H9 (cell line): Measurements from ENCODE around the gene TPRX2. TPM values are rescaled to one million over a fixed set of nuclear protein-coding genes. Genes with fewer than 3 reads are reported as not detected.

ENCODE experiments used
- DNase-seq: peaks from one replicate; pipeline ENCODE4 v3.0.0-alpha.2; 2017
- H2AFZ ChIP-seq: one replicate; pipeline ENCODE4 v1.6.1; 2013; ENCODE audit warnings: mild to moderate bottlenecking, low read length, control low read depth, moderate library complexity
- H2AK5ac ChIP-seq: 2 replicates; pipeline ENCODE4 v1.6.1; 2013; ENCODE audit warnings: low read length, control low read depth, mixed read lengths; ENCODE audit not compliant: insufficient read length
- H2BK120ac ChIP-seq: one replicate; pipeline ENCODE4 v1.6.1; 2013; ENCODE audit warnings: low read depth, mild to moderate bottlenecking, low read length, control low read depth, inconsistent platforms; ENCODE audit not compliant: poor library complexity, severe bottlenecking
- H2BK12ac ChIP-seq: 2 replicates; pipeline ENCODE4 v1.6.1; 2013; ENCODE audit warnings: low read length, control low read depth, mixed read lengths, low read depth; ENCODE audit not compliant: insufficient read length
- H2BK15ac ChIP-seq: 2 replicates; pipeline ENCODE4 v1.6.1; 2013; ENCODE audit warnings: low read depth, low read length, control low read depth
- H2BK20ac ChIP-seq: one replicate; pipeline ENCODE4 v1.6.1; 2013; ENCODE audit warnings: low read depth, mild to moderate bottlenecking, low read length, control low read depth, inconsistent platforms; ENCODE audit not compliant: poor library complexity, severe bottlenecking
- H2BK5ac ChIP-seq: 2 replicates; pipeline ENCODE4 v1.6.1; 2013; ENCODE audit warnings: low read length, control low read depth, mixed read lengths; ENCODE audit not compliant: insufficient read length
- H3K14ac ChIP-seq: 2 replicates; pipeline ENCODE4 v1.6.1; 2013; ENCODE audit warnings: low read length, control low read depth; ENCODE audit not compliant: insufficient read depth
- H3K18ac ChIP-seq: 2 replicates; pipeline ENCODE4 v1.6.1; 2013; ENCODE audit warnings: low read depth, mild to moderate bottlenecking, mixed read lengths, low read length, control low read depth; ENCODE audit not compliant: insufficient read length
- H3K23ac ChIP-seq: 2 replicates; pipeline ENCODE4 v1.6.1; 2013; ENCODE audit warnings: low read length, control low read depth, mixed read lengths, low read depth; ENCODE audit not compliant: insufficient read length
- H3K23me2 ChIP-seq: 2 replicates; pipeline ENCODE4 v1.6.1; 2013; ENCODE audit warnings: low read depth, mild to moderate bottlenecking, mixed read lengths, low read length, control low read depth; ENCODE audit not compliant: insufficient read length, poor library complexity, severe bottlenecking
- H3K27ac ChIP-seq: 2 replicates; pipeline ENCODE4 v1.5.1; 2013; ENCODE audit warnings: low read length, control low read depth, mixed read lengths, low read depth; ENCODE audit not compliant: insufficient read length
- H3K27me3 ChIP-seq: 2 replicates; pipeline ENCODE4 v1.6.1; 2013; ENCODE audit warnings: low read length, control low read depth, inconsistent platforms; ENCODE audit not compliant: insufficient read depth
- H3K4ac ChIP-seq: 2 replicates; pipeline ENCODE4 v1.6.1; 2013; ENCODE audit warnings: low read depth, mild to moderate bottlenecking, control low read depth, inconsistent platforms, low read length, moderate library complexity
- H3K4me1 ChIP-seq: 2 replicates; pipeline ENCODE4 v1.6.1; 2013; ENCODE audit warnings: low read length, control low read depth, inconsistent platforms; ENCODE audit not compliant: insufficient read depth
- H3K4me2 ChIP-seq: 2 replicates; pipeline ENCODE4 v1.6.1; 2013; ENCODE audit warnings: low read length, control low read depth, mixed read lengths; ENCODE audit not compliant: insufficient read length, insufficient read depth
- H3K56ac ChIP-seq: 2 replicates; pipeline ENCODE4 v1.6.1; 2013; ENCODE audit warnings: low read depth, mild to moderate bottlenecking, mixed read lengths, low read length, control low read depth; ENCODE audit not compliant: insufficient read length
- H3K79me1 ChIP-seq: 2 replicates; pipeline ENCODE4 v1.6.1; 2013; ENCODE audit warnings: low read depth, mild to moderate bottlenecking, moderate library complexity, low read length, control low read depth, inconsistent platforms; ENCODE audit not compliant: insufficient read depth, poor library complexity, severe bottlenecking
- H3K79me2 ChIP-seq: 2 replicates; pipeline ENCODE4 v1.6.1; 2013; ENCODE audit warnings: low read length, control low read depth, inconsistent platforms; ENCODE audit not compliant: insufficient read depth
- H3K9ac ChIP-seq: 2 replicates; pipeline ENCODE4 v1.6.1; 2013; ENCODE audit warnings: low read length, control low read depth, mixed read lengths; ENCODE audit not compliant: insufficient read length; ENCODE audit errors: extremely low read depth
- H3K9me3 ChIP-seq: one replicate; pipeline ENCODE4 v1.6.1; 2013; ENCODE audit warnings: low read depth, low read length, inconsistent platforms; ENCODE audit not compliant: control insufficient read depth
- H3T11ph ChIP-seq: one replicate; pipeline ENCODE4 v1.6.1; 2013; ENCODE audit warnings: mild to moderate bottlenecking, low read length, control low read depth, inconsistent platforms
- H4K20me1 ChIP-seq: one replicate; pipeline ENCODE4 v1.6.1; 2013; ENCODE audit not compliant: control insufficient read depth, insufficient read length, insufficient read depth
- H4K5ac ChIP-seq: 2 replicates; pipeline ENCODE4 v1.6.1; 2013; ENCODE audit warnings: low read depth, mild to moderate bottlenecking, mixed read lengths, low read length, control low read depth; ENCODE audit not compliant: insufficient read length
- H4K8ac ChIP-seq: replicated peaks from 2 replicates; pipeline ENCODE4 v1.6.1; 2013; ENCODE audit warnings: low read length, control low read depth, mixed read lengths, low read depth; ENCODE audit not compliant: insufficient read length
- H4K91ac ChIP-seq: 2 replicates; pipeline ENCODE4 v1.6.1; 2013; ENCODE audit warnings: low read depth, mild to moderate bottlenecking, moderate library complexity, mixed read lengths, low read length, control low read depth; ENCODE audit not compliant: insufficient read length
- H3K27ac Mint-ChIP-seq, 3 experiments: 2 replicates in 2 of 3; 3 replicates in 1 of 3; pipeline ENCODE4 v1.8.0; 2020 to 2021; ENCODE audit warnings: mixed read lengths in 3 of 3, mild to moderate bottlenecking in 1 of 3, moderate library complexity in 1 of 3
- H3K27me3 Mint-ChIP-seq: 2 replicates; pipeline ENCODE4 v1.8.0; 2021; ENCODE audit warnings: low read depth, mild to moderate bottlenecking, moderate library complexity, mixed read lengths
- H3K36me3 Mint-ChIP-seq, 3 experiments: 2 replicates in 2 of 3; 3 replicates in 1 of 3; pipeline ENCODE4 v1.8.0; 2020 to 2021; ENCODE audit warnings: low read depth in 3 of 3, mixed read lengths in 3 of 3; ENCODE audit not compliant: insufficient read depth in 1 of 3
- H3K4me1 Mint-ChIP-seq, 2 experiments: 2 replicates each; pipeline ENCODE4 v1.8.0; 2020; ENCODE audit warnings: mixed read lengths in 2 of 2
- H3K4me3 Mint-ChIP-seq, 2 experiments: 2 replicates in 1 of 2; 3 replicates in 1 of 2; pipeline ENCODE4 v1.8.0; 2020 to 2021; ENCODE audit warnings: mild to moderate bottlenecking in 2 of 2, mixed read lengths in 2 of 2, moderate library complexity in 1 of 2
- H3K9me3 Mint-ChIP-seq, 2 experiments: 2 replicates in 1 of 2; 3 replicates in 1 of 2; pipeline ENCODE4 v1.8.0; 2020; ENCODE audit warnings: mild to moderate bottlenecking in 2 of 2, mixed read lengths in 2 of 2, moderate library complexity in 1 of 2
- WGBS: extraction: QIAGEN DNeasy Blood & Tissue Kit; methylation state at CpG from one replicate; pipeline ENCODE4 v1.1.7; 2013; ENCODE audit warnings: missing lambda C conversion rate, low lambda C conversion rate, mixed read lengths; ENCODE audit not compliant: insufficient read length; ENCODE audit errors: extremely low coverage; 5-methylcytosine and 5-hydroxymethylcytosine counted together
- total RNA-seq: library from RNA; stranded (reverse); gene quantifications from 2 replicates; pipeline ENCODE4 v1.2.1, GENCODE V29; 2021
- TF ChIP-seq, protein P1 (sequence below): fragments of 200-600 bp; sonication (generic); conservative IDR thresholded peaks from 3 replicates; pipeline ENCODE4 v1.8.0; 2021; ENCODE audit warnings: antibody characterized with exemption, mild to moderate bottlenecking

Gene TPRX2
- total RNA-seq, 1 experiment from 2014 or later: not detected

- Mint-ChIP-seq H3K36me3 (no peaks in the 10 kb centered on the region), H3K9me3 (no peaks in the 10 kb centered on the region), H3K4me3 (no peak overlapping the region), H3K27ac (0 out of 7 replicates have a peak overlapping the region, but pooled peaks of 2 of the 3 experiments have one; percentile 34 to 71), H3K27me3 (no peaks in the 10 kb centered on the region; the same call in 1 of the 2 replicates), H3K4me1 (peaks cover 19 to 25% of the 10 kb centered on the region in 2 experiments)
- TF ChIP-seq, protein P1, sequence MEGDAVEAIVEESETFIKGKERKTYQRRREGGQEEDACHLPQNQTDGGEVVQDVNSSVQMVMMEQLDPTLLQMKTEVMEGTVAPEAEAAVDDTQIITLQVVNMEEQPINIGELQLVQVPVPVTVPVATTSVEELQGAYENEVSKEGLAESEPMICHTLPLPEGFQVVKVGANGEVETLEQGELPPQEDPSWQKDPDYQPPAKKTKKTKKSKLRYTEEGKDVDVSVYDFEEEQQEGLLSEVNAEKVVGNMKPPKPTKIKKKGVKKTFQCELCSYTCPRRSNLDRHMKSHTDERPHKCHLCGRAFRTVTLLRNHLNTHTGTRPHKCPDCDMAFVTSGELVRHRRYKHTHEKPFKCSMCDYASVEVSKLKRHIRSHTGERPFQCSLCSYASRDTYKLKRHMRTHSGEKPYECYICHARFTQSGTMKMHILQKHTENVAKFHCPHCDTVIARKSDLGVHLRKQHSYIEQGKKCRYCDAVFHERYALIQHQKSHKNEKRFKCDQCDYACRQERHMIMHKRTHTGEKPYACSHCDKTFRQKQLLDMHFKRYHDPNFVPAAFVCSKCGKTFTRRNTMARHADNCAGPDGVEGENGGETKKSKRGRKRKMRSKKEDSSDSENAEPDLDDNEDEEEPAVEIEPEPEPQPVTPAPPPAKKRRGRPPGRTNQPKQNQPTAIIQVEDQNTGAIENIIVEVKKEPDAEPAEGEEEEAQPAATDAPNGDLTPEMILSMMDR: no peak
- H3K9me3 ChIP-seq: no peaks in the 10 kb centered on the region
- H3K23me2 ChIP-seq: no peaks in the 10 kb centered on the region
- H3K4me1 ChIP-seq: no peaks in the 10 kb centered on the region
- no peak overlapping the region for H4K8ac ChIP-seq
- no peaks in the 10 kb centered on the region for H3K79me1 ChIP-seq
- no peak overlapping the region for H2AFZ ChIP-seq
- no peak overlapping the region for H4K91ac ChIP-seq
- H3K79me2 ChIP-seq: no peaks in the 10 kb centered on the region
- no peaks in the 10 kb centered on the region for H3K27me3 ChIP-seq
- no peak overlapping the region for H3K9ac ChIP-seq
- H3K27ac ChIP-seq: no peak overlapping the region
- H2BK20ac ChIP-seq: no peak overlapping the region
- no peak overlapping the region for H2BK15ac ChIP-seq
- DNase-seq: no peak
- no peaks in the 10 kb centered on the region for H4K20me1 ChIP-seq
- H2BK5ac ChIP-seq: no peak overlapping the region
- no peak overlapping the region for H3K18ac ChIP-seq
- H3K14ac ChIP-seq: no peak overlapping the region
- H4K5ac ChIP-seq: no peak overlapping the region
- H2AK5ac ChIP-seq: no peak overlapping the region
- no CpG with 5 or more reads among the region's 5 CpGs for WGBS
- no peak overlapping the region for H2BK120ac ChIP-seq
- no peak overlapping the region for H3K23ac ChIP-seq
- no peak overlapping the region for H3K4me2 ChIP-seq
- H2BK12ac ChIP-seq: no peak overlapping the region
- H3K4ac ChIP-seq: no peak overlapping the region
- H3K56ac ChIP-seq: no peak overlapping the region
- H3T11ph ChIP-seq: no peak overlapping the region
These were observed 16.1 kb upstream of the TPRX2 start for GRCh38 chr19:47842941-47843340.
